Measurements from ENCODE around the gene CXCL16.

Gene CXCL16

DNA sequence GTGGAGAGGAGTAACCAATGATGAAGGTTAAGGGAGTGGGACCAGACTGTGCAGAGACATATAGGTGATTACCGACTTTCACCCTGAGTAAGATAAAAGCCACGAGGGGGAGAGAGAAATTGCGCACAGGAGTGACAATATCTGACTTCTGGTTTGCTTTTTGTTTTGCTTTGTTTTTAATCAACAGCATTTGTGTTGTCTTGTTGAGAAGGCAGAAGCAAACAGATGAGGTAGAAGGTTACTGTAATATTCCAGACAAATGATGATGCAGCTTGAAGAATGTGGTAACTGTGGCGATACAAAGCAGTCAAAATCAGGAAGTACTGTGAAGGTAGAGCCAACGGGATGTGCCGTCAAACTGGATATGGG is 43.3 kb downstream of the CXCL16 start:
- Histone ChIP-seq H3K18ac (ENCODE audit: low read length) (no peak overlapping the region), H3K36me3 (replicated peaks in 1 of 2; ENCODE audit: control insufficient read depth in 2 of 2, insufficient read depth in 2 of 2, low read length in 2 of 2) (peaks cover 10 to 71% of the 10 kb centered on the region in 2 donors), H2BK5ac (ENCODE audit: low read length) (no peak overlapping the region), H3K4ac (ENCODE audit: low read length) (no peak overlapping the region), H3K9ac (ENCODE audit: low read depth, low read length, poor library complexity) (no peak overlapping the region), H2AK5ac (ENCODE audit: low read depth, low read length) (no peak overlapping the region), H4K8ac (ENCODE audit: low read depth, low read length) (no peak overlapping the region), H3K4me1 (ENCODE audit: control insufficient read depth in 2 of 2, insufficient read depth in 1 of 2, low read depth in 1 of 2, low read length in 2 of 2) (no peaks in the 10 kb centered on the region), H2AFZ (ENCODE audit: low read length) (no peak overlapping the region), H2BK15ac (ENCODE audit: low read length) (no peak overlapping the region), H3K27me3 (ENCODE audit: control insufficient read depth in 3 of 3, insufficient read depth in 3 of 3, low read depth in 1 of 3, low read length in 3 of 3) (peaks cover 0 to 2% (median 0%) of the 10 kb centered on the region in 3 experiments), H2BK12ac (ENCODE audit: low read length) (no peak overlapping the region), H2BK120ac (ENCODE audit: low read depth, low read length) (no peak overlapping the region), H3K23ac (ENCODE audit: low read depth, low read length, poor library complexity) (no peak overlapping the region), H4K91ac (ENCODE audit: low read depth, low read length, poor library complexity) (no peak overlapping the region), H3K79me1 (ENCODE audit: low read depth, low read length) (peaks cover 13% of the 10 kb centered on the region), H3K14ac (ENCODE audit: low read length) (no peak overlapping the region), H3K4me3 (ENCODE audit: low read length in 2 of 2) (no peak overlapping the region), H3K4me2 (ENCODE audit: insufficient read depth, low read length, poor library complexity, severe bottlenecking) (no peak overlapping the region), H3K27ac (replicated peaks; ENCODE audit: low read length) (no peak overlapping the region), H3K9me3 (replicated peaks in 1 of 2; ENCODE audit: control insufficient read depth in 2 of 2, insufficient read depth in 1 of 2, low read depth in 1 of 2, low read length in 2 of 2) (no peaks in the 10 kb centered on the region)
- no peak for DNase-seq (ENCODE audit: low spot score)
- no CpG with 5 or more reads among the region's 6 CpGs for WGBS, 2 donors (ENCODE audit: extremely low coverage in 2 of 2, insufficient read length in 2 of 2, insufficient replicate concordance in 1 of 2)

DNA sequence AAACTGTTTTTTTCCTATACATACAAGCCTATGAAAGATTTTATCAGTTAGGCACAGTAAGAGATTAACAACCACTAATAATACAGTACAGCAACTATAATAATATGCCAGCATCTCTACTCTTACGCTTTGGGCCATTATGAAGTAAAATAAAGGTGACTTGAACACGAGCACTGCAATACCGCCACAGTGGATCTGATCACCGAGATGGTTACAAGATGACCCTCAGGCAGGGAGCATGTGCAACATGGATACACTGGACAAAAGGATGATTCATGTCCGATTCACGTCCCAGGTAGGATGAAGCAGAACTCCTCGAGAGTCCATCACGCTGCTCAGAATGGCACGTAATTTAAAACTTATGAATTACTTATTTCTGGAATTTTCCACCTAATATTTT is 46.3 kb downstream of the CXCL16 start:
- no peak overlapping the region for H3K18ac ChIP-seq (ENCODE audit: low read length)
- H2AK5ac ChIP-seq (ENCODE audit: low read depth, low read length): no peak overlapping the region
- no peak overlapping the region for H2AFZ ChIP-seq (ENCODE audit: low read length)
- H3K9ac ChIP-seq (ENCODE audit: low read depth, low read length, poor library complexity): no peak overlapping the region
- H2BK12ac ChIP-seq (ENCODE audit: low read length): no peak overlapping the region
- H3K27me3 ChIP-seq (ENCODE audit: control insufficient read depth in 3 of 3, insufficient read depth in 3 of 3, low read depth in 1 of 3, low read length in 3 of 3): peaks cover 0 to 2% (median 0%) of the 10 kb centered on the region in 3 experiments
- no peak overlapping the region for H3K27ac ChIP-seq (replicated peaks; ENCODE audit: low read length)
- no peak overlapping the region for H3K4ac ChIP-seq (ENCODE audit: low read length)
- no CpG with 5 or more reads among the region's 9 CpGs for WGBS, 2 donors (ENCODE audit: extremely low coverage in 2 of 2, insufficient read length in 2 of 2, insufficient replicate concordance in 1 of 2)
- no peak overlapping the region for H2BK5ac ChIP-seq (ENCODE audit: low read length)
- H3K14ac ChIP-seq (ENCODE audit: low read length): no peak overlapping the region
- DNase-seq (ENCODE audit: low spot score): no peak
- H2BK15ac ChIP-seq (ENCODE audit: low read length): no peak overlapping the region
- H3K9me3 ChIP-seq (replicated peaks in 1 of 2; ENCODE audit: control insufficient read depth in 2 of 2, insufficient read depth in 1 of 2, low read depth in 1 of 2, low read length in 2 of 2): peaks cover 0 to 8% of the 10 kb centered on the region in 2 donors
- H3K4me1 ChIP-seq (ENCODE audit: control insufficient read depth in 2 of 2, insufficient read depth in 1 of 2, low read depth in 1 of 2, low read length in 2 of 2): no peaks in the 10 kb centered on the region
- peaks cover 18 to 82% of the 10 kb centered on the region in 2 donors for H3K36me3 ChIP-seq (replicated peaks in 1 of 2; ENCODE audit: control insufficient read depth in 2 of 2, insufficient read depth in 2 of 2, low read length in 2 of 2)
- H3K79me1 ChIP-seq (ENCODE audit: low read depth, low read length): peaks cover 10% of the 10 kb centered on the region
- no peak overlapping the region for H4K91ac ChIP-seq (ENCODE audit: low read depth, low read length, poor library complexity)
- H3K4me3 ChIP-seq (ENCODE audit: low read length in 2 of 2): no peak overlapping the region
- H2BK120ac ChIP-seq (ENCODE audit: low read depth, low read length): no peak overlapping the region
- H4K8ac ChIP-seq (ENCODE audit: low read depth, low read length): no peak overlapping the region
- no peak overlapping the region for H3K4me2 ChIP-seq (ENCODE audit: insufficient read depth, low read length, poor library complexity, severe bottlenecking)
- H3K23ac ChIP-seq (ENCODE audit: low read depth, low read length, poor library complexity): no peak overlapping the region

DNA sequence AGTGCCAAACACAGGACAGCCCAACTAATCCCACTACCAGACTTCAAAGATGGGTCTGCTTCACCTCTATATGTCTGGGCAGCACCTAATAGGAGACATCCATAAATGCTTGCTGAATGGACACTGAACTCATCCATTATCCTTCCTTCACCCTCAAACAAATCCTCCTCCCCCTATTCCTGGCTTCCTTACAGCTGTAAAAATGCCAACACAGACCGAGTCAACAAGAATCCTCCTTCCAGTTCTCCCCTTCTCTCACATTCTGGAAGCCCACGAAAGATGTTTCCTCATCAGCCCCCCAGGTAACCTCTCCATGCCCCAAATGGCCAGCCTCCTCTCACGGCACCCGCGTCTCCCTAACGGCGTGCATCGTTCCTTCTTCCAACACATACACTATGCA is 48.0 kb downstream of the CXCL16 start:
- no peak overlapping the region for H2BK120ac ChIP-seq (ENCODE audit: low read depth, low read length)
- no peak overlapping the region for H4K8ac ChIP-seq (ENCODE audit: low read depth, low read length)
- no peak overlapping the region for H2AK5ac ChIP-seq (ENCODE audit: low read depth, low read length)
- H3K4me1 ChIP-seq (ENCODE audit: control insufficient read depth in 2 of 2, insufficient read depth in 1 of 2, low read depth in 1 of 2, low read length in 2 of 2): no peaks in the 10 kb centered on the region
- no peak overlapping the region for H2BK5ac ChIP-seq (ENCODE audit: low read length)
- peaks cover 0 to 11% of the 10 kb centered on the region in 2 donors for H3K9me3 ChIP-seq (replicated peaks in 1 of 2; ENCODE audit: control insufficient read depth in 2 of 2, insufficient read depth in 1 of 2, low read depth in 1 of 2, low read length in 2 of 2)
- H2BK12ac ChIP-seq (ENCODE audit: low read length): no peak overlapping the region
- H3K27me3 ChIP-seq (ENCODE audit: control insufficient read depth in 3 of 3, insufficient read depth in 3 of 3, low read depth in 1 of 3, low read length in 3 of 3): peaks cover 0 to 2% (median 0%) of the 10 kb centered on the region in 3 experiments
- H2AFZ ChIP-seq (ENCODE audit: low read length): no peak overlapping the region
- H3K4me2 ChIP-seq (ENCODE audit: insufficient read depth, low read length, poor library complexity, severe bottlenecking): no peak overlapping the region
- no peak overlapping the region for H2BK15ac ChIP-seq (ENCODE audit: low read length)
- no peak overlapping the region for H3K4ac ChIP-seq (ENCODE audit: low read length)
- H3K18ac ChIP-seq (ENCODE audit: low read length): no peak overlapping the region
- no peak overlapping the region for H3K27ac ChIP-seq (replicated peaks; ENCODE audit: low read length)
- no peak overlapping the region for H4K91ac ChIP-seq (ENCODE audit: low read depth, low read length, poor library complexity)
- no peak overlapping the region for H3K9ac ChIP-seq (ENCODE audit: low read depth, low read length, poor library complexity)
- H3K4me3 ChIP-seq (ENCODE audit: low read length in 2 of 2): no peak overlapping the region
- peaks cover 12% of the 10 kb centered on the region for H3K79me1 ChIP-seq (ENCODE audit: low read depth, low read length)
- H3K23ac ChIP-seq (ENCODE audit: low read depth, low read length, poor library complexity): no peak overlapping the region
- no CpG with 5 or more reads among the region's 8 CpGs for WGBS, 2 donors (ENCODE audit: extremely low coverage in 2 of 2, insufficient read length in 2 of 2, insufficient replicate concordance in 1 of 2)
- no peak overlapping the region for H3K14ac ChIP-seq (ENCODE audit: low read length)
- H3K36me3 ChIP-seq (replicated peaks in 1 of 2; ENCODE audit: control insufficient read depth in 2 of 2, insufficient read depth in 2 of 2, low read length in 2 of 2): peaks cover 17 to 79% of the 10 kb centered on the region in 2 donors
- DNase-seq (ENCODE audit: low spot score): no peak

DNA sequence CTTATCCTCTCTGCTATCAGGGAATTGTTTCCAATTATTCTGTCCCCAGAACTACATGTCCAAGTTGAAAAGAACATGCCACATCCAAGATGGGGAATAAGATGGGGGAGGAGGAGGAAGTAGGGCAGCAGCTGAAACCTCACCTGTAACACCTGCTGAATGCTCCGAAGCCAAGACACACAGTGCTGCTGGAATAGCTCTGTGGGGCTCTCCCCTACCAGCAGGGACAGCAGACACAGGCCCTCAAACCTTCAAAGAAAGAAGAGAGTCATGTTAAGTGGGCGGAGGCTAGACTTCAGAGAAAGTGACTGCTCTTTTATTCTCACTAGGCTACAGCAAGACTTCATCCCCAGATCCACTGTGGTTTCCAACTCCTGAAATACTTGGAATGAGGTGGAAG is 49.0 kb downstream of the CXCL16 start:
- Histone ChIP-seq H3K27me3 (ENCODE audit: control insufficient read depth in 3 of 3, insufficient read depth in 3 of 3, low read depth in 1 of 3, low read length in 3 of 3) (peaks cover 0 to 2% (median 0%) of the 10 kb centered on the region in 3 experiments), H3K36me3 (replicated peaks in 1 of 2; ENCODE audit: control insufficient read depth in 2 of 2, insufficient read depth in 2 of 2, low read length in 2 of 2) (peaks cover 19 to 77% of the 10 kb centered on the region in 2 donors), H2BK5ac (ENCODE audit: low read length) (no peak overlapping the region), H3K9ac (ENCODE audit: low read depth, low read length, poor library complexity) (no peak overlapping the region), H3K4ac (ENCODE audit: low read length) (no peak overlapping the region), H4K8ac (ENCODE audit: low read depth, low read length) (no peak overlapping the region), H3K14ac (ENCODE audit: low read length) (no peak overlapping the region), H2BK12ac (ENCODE audit: low read length) (no peak overlapping the region), H2AFZ (ENCODE audit: low read length) (no peak overlapping the region), H3K79me1 (ENCODE audit: low read depth, low read length) (peaks cover 13% of the 10 kb centered on the region), H2AK5ac (ENCODE audit: low read depth, low read length) (no peak overlapping the region), H3K9me3 (replicated peaks in 1 of 2; ENCODE audit: control insufficient read depth in 2 of 2, insufficient read depth in 1 of 2, low read depth in 1 of 2, low read length in 2 of 2) (peaks cover 0 to 11% of the 10 kb centered on the region in 2 donors), H2BK120ac (ENCODE audit: low read depth, low read length) (no peak overlapping the region), H4K91ac (ENCODE audit: low read depth, low read length, poor library complexity) (no peak overlapping the region), H3K4me2 (ENCODE audit: insufficient read depth, low read length, poor library complexity, severe bottlenecking) (no peak overlapping the region), H3K18ac (ENCODE audit: low read length) (no peak overlapping the region), H3K4me1 (ENCODE audit: control insufficient read depth in 2 of 2, insufficient read depth in 1 of 2, low read depth in 1 of 2, low read length in 2 of 2) (no peaks in the 10 kb centered on the region), H3K4me3 (ENCODE audit: low read length in 2 of 2) (no peak overlapping the region), H3K23ac (ENCODE audit: low read depth, low read length, poor library complexity) (no peak overlapping the region), H3K27ac (replicated peaks; ENCODE audit: low read length) (no peak overlapping the region), H2BK15ac (ENCODE audit: low read length) (no peak overlapping the region)
- WGBS, 2 donors (ENCODE audit: extremely low coverage in 2 of 2, insufficient read length in 2 of 2, insufficient replicate concordance in 1 of 2): no CpG with 5 or more reads among the region's 2 CpGs
- DNase-seq (ENCODE audit: low spot score): no peak

Measured in neuronal stem cell (in vitro differentiated cells).